ENCODE measurements around the gene DCST1.

Gene DCST1

GRCh38 chr1:155014709-155015508, 18.7 kb upstream of the DCST1 start:
- no peak for DNase-seq

DNA sequence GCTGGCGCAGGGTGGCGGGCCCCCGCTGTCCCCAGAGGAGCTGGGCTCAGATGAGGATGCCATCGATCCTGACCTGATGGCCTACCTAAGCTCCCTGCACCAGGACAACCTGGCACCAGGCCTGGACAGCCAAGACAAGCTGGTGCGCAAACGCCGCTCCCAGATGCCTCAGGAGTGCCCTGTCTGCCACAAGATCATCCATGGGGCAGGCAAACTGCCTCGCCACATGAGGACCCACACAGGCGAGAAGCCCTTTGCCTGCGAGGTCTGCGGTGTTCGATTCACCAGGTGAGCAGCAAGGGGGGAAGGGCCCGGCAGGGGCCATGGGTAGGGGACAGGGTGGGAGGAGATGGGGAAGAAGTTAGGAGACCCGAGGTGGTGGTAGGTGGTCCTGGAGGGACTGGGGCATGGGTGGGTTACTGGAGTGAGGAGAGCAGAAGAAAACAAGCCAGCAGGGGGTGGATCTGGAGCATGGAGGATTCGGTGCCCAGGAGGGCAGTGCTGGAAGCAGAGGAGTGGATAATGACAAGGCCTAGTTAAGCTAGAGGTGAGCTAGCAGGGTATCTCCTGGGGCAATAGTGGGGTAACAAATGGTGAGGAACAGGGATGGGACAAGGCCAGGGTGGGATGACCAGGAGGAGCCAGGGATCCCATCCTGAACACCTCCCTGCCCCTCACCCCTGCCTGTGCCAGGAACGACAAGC, 17.9 kb upstream of the DCST1 start:
- no peak for DNase-seq

- DNase-seq = no peak
Observed at GRCh38 chr1:155016231-155016831, 17.3 kb upstream of the DCST1 start.

- DNase-seq = peak; percentile 90
Observed at GRCh38 chr1:155017041-155017945, 16.3 kb upstream of the DCST1 start.

DNA sequence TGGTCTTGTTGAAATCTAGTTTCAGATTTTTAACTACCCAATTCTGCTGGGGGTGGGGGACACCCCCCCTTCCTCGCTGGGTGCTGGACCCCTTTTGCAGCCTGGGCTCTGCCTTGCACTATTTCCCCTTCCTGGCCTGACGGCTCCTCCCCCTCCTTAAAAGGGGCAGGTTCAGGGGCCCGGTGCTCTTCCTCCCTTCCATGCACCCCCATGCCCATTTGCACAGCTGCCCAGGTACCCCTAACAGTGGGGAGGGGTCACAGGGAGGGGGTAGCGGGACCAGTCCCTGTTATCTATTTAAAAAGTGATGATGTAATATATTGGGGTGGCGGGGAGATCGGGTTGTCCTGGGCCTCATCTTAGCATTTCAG, 15.7 kb upstream of the DCST1 start:
- no peak for DNase-seq

DNA sequence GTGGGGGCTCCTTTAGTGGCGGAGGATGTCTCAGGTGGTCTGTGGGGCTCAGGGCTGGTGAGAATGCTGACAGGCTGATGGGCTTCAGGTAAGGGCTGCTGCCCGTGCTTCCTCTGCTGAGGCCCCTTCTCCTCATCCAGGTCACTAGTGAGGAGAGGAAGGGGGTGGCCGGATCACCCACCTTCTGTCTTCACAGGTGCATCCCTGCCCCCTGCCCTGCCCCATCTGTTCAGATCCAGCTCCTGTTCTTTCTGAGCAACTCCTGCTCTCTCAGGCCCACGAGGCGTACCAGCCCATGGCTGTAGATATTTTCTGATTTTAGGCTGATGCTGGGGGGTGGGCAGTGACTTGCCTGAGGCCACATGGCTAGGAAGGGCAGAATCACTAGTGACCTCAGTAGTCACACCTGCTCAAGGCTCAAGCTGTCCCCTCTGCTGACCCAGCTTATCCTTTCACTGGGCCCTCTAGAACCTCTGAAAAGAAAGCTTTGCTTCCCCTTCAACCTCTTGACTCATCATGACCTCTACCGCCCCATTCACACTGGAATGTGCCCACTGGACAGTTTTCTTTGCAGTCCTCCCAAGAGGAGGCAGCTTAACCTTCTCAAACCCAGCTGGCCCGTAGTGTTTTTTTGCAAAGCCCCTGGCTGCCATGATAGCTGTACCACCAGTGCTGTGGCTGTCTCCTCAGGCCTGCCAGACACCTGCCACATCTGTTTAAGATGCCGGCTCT, 14.8 kb upstream of the DCST1 start:
- no peak for DNase-seq

GRCh38 chr1:155019377-155020245, 14.0 kb upstream of the DCST1 start:
- no peak for DNase-seq

GRCh38 chr1:155022136-155022926, 11.3 kb upstream of the DCST1 start:
- DNase-seq = no peak

GRCh38 chr1:155022927-155023236, 10.7 kb upstream of the DCST1 start:
- DNase-seq = no peak

- no peak for DNase-seq
Observed at GRCh38 chr1:155023627-155024026, 10.0 kb upstream of the DCST1 start.

GRCh38 chr1:155024315-155024714, 9.3 kb upstream of the DCST1 start:
- DNase-seq = no peak

GRCh38 chr1:155026154-155026553, 7.5 kb upstream of the DCST1 start:
- no peak for DNase-seq

- DNase-seq = no peak
Observed at GRCh38 chr1:155026588-155026987, 7.0 kb upstream of the DCST1 start.

GRCh38 chr1:155029513-155030242, 3.9 kb upstream of the DCST1 start:
- no peak for DNase-seq

DNA sequence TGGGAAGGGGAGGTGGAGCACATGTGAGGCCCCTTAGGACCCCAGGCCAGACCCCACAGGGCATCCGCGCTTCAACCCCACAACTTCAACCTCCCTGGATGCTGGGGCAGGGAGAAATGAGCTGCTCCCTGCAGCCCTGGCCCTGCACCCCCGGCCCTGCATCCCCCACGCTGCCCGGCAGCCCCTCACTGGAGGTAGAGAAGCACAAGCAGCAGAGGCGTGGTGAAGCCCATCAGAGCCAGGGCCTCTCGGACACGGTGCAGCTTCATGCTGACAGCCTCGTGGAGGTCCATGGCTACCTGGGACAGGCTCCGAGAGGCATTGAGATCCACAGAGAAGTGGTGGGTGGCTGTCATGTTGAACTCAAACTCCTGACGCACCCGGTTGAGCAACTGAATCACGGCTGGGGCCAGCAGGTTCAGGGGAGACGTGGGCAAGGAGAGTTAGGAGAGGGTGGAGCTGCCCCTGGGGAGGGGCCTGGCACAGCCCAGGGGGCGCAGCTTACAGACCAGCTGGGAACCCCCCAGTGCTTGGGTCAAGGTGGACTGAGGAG, 3.3 kb upstream of the DCST1 start:
- no peak for DNase-seq

- DNase-seq = no peak
Observed at GRCh38 chr1:155030899-155031298, 2.7 kb upstream of the DCST1 start.

- no peak for DNase-seq
Observed at GRCh38 chr1:155032886-155033285, 738 bp upstream of the DCST1 start.

DNA sequence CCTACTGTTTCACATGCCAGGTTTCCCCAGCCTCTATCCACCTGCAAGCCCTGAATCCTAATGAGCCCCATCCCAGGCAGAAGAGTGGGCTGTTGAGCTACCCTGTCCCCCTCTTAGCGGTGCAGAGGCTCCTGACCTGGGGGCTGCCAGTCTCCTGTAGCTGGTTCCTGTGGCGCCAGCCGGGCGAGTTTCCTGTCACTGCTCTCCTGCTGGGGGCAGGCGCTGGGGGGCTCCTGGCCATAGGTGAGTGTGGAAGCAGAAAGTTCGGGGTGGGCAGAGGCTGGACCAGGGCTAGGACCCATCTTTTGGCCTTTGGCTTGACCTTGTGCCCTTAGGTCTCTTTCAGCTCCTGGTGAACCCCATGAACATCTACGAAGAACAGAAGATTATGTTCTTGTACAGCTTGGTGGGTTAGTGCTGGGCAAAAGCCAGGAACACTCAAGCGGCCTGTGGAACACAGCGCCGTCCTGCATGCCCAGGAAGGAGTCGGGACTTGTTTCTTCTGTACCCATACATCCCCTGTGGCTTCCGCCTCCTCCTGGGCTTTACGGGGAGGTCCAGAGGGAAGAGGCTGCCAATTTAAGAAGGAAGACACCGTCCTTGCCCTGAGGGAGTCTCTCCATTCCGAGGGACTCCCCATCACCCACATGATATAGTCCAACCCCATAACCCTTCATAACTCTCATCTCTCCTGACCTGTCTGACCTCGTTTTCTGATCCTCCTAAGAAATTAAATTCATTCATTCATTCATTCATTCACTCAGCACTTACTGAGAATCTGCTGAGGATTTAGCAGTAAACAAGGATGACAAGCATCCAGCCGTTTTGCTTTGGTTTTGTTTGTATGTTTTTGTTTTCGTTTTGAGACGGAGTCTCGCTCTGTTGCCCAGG, 939 bp downstream of the DCST1 start:
- no peak for DNase-seq

DNA sequence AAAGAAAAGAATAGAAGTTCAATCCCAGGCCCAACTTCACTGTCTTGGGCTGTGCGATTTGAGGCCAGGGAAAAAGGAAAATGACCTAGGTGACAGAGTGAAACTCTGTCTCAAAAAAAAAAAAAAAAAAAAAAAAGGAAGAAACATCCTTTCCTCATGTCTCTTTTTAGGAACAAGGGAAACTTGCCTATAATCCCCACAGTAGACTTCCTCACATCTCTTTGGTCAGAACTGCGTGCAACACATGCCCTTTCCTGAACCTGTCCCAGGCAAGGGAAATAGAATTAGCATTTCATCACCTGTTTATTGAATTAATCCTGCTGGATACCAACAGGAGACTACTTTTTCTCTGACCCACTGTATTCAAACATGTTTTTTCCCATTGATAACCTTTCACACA, 2.3 kb downstream of the DCST1 start:
- no peak for DNase-seq

Data from CD4-positive, alpha-beta T cell treated with Interleukin-4 for 4 hours (primary cell).